Activated CD4-positive, alpha-beta T cell treated with anti-CD3 and anti-CD28 coated beads, Interleukin-2, amount 10 ng/mL, durations not matched to agents 7 days and 5 days (primary cell): Measurements from ENCODE around the gene SELPLG. TPM values are rescaled to one million over a fixed set of nuclear protein-coding genes. Genes with fewer than 3 reads are reported as not detected.

ENCODE experiments used
- CTCF ChIA-PET: fragments of 350-600 bp; sonication (Branson Sonifier 250); formaldehyde crosslinking; loops from one replicate; lab custom pipeline; 2021; ENCODE audit warnings: antibody characterized with exemption; lab: Charles Lee
- POLR2A ChIA-PET: fragments of 350-600 bp; sonication (Branson Sonifier 250); formaldehyde crosslinking; loops from one replicate; lab custom pipeline; 2021; ENCODE audit warnings: antibody characterized with exemption; lab: Charles Lee
- DNase-seq: peaks from one replicate; pipeline ENCODE4 v3.0.0-alpha.2; 2020
- H3K27ac Mint-ChIP-seq: one replicate; pipeline ENCODE4 v1.8.0; 2021; ENCODE audit warnings: mild to moderate bottlenecking, moderate library complexity, mixed read lengths
- H3K27me3 Mint-ChIP-seq: one replicate; pipeline ENCODE4 v1.8.0; 2021; ENCODE audit warnings: mixed read lengths
- H3K36me3 Mint-ChIP-seq: one replicate; pipeline ENCODE4 v1.8.0; 2021; ENCODE audit warnings: low read depth, mixed read lengths
- H3K4me1 Mint-ChIP-seq: one replicate; pipeline ENCODE4 v1.8.0; 2021; ENCODE audit warnings: mixed read lengths
- H3K4me3 Mint-ChIP-seq: one replicate; pipeline ENCODE4 v1.8.0; 2021; ENCODE audit warnings: mild to moderate bottlenecking, moderate library complexity, mixed read lengths
- H3K9me3 Mint-ChIP-seq: one replicate; pipeline ENCODE4 v1.8.0; 2021; ENCODE audit warnings: mixed read lengths
- total RNA-seq, 2 experiments: library from RNA; stranded (reverse); gene quantifications; one replicate each; pipeline ENCODE4 v1.2.3, GENCODE V29; 2021

SELPLG gene
- total RNA-seq, 2 experiments from 2014 or later: 207 to 214 TPM

DNA sequence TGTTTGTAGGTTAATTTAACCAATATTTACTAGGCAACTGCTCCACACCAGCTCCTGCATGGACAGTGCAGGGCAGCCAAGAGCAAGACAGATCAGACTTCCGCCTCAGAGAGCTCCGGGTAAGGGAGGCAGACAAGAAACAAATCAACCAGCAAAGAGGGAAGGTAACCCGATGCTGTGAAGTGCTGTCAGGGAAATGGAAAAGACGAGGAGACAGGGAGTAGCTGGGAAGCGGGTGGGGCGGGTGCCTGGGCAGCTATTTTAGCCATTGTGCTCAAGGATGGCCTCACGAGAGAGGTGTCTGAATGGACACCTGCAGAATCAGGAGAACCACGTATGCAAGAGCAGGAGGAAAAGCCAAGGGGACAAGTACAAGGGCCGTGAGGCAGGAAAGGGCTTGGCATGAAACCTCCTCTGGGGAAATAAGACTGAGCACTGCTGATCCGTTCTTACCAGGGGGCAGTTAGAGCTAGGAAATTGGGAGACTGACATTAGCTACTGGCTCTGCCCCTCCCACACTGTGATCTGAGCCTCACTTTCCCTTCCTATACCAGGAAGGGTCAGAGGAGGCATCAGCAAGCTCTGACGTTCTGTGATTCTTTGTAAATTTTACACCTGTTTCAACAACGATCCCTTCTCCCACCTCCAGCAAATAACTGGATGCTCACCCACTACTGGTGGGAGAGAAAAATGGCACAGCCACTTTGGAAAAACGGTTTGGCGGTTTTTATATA lies 29.3 kb downstream of the SELPLG start:
- no peaks in the 10 kb centered on the region for H3K27me3 Mint-ChIP-seq
- no peaks in the 10 kb centered on the region for H3K9me3 Mint-ChIP-seq
- no peak for DNase-seq
- no peaks in the 10 kb centered on the region for H3K36me3 Mint-ChIP-seq
- ChIA-PET POLR2A (no interaction called here), CTCF (interaction anchor here (0.8 kb wide), 1 partner anchor 9 kb away, joined by 4 read pairs; no protein-coding TSS in a partner anchor)
- no peaks in the 10 kb centered on the region for H3K4me1 Mint-ChIP-seq
- H3K27ac Mint-ChIP-seq: no peak overlapping the region
- no peak overlapping the region for H3K4me3 Mint-ChIP-seq

DNA sequence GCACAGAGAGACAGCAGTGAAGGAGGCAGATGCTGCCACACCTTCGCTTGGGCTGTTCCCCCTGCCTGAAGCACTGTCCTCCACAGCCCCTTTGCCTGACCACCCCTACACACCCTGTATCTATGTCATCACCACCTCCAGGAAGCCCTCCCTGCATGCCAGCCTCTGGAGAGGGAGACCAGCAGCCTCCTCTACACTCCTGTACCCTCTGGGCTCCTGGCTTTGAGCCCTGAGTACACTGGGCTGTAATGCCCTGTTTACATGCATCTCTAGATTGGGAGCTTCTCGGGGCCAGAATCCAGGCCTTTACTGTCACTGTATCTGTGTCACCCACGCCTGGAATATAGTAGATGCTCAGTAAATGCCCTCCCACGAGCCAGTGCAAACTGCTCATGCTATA lies 30.0 kb downstream of the SELPLG start:
- DNase-seq: no peak
- Mint-ChIP-seq H3K27me3 (no peaks in the 10 kb centered on the region), H3K36me3 (no peaks in the 10 kb centered on the region), H3K4me3 (no peak overlapping the region), H3K9me3 (no peaks in the 10 kb centered on the region), H3K27ac (no peak overlapping the region), H3K4me1 (no peaks in the 10 kb centered on the region)
- CTCF ChIA-PET: interaction anchor here (0.8 kb wide), 1 partner anchor 9 kb away, joined by 4 read pairs; no protein-coding TSS in a partner anchor
- POLR2A ChIA-PET: no interaction called here

DNA sequence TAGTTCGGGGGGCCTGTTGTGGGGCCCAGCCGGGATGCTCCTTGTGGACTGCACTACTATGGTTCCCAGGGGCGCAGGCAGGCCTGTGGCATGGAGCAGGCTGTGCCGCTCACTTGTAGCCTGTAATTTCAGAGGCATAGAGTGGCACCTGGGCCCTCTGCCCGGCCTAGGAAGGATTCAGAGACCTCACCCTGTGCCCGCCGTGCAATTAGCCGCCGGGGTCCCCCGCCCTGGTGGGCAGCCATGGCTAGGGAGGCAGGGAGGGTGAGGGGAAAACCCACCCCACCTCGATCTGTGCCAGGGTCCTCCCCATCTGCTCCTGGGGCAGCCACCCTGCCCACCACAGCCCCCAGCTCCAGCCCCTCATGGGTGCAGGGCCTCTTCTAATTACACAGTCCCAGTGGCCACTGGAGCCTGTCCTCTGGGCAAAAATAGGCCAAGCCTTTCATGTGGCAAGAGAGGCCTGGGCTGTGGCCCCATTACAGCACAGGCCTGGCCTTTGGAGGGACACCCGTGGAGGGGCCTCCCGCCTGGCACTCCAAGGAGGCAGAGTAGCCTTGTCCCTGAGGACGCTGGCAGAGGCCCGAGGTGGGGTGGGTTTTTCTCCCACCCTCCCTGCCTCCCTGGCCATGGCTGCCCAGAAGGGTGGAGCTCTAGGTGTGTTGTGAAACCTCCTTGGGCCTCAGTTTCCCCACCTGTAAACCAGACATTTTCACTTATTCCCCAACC lies 30.6 kb downstream of the SELPLG start:
- no peaks in the 10 kb centered on the region for H3K4me1 Mint-ChIP-seq
- no peaks in the 10 kb centered on the region for H3K9me3 Mint-ChIP-seq
- ChIA-PET CTCF (interaction anchor here (1.2 kb wide), 1 partner anchor 13 kb away, joined by 3 read pairs; no protein-coding TSS in a partner anchor), POLR2A (no interaction called here)
- DNase-seq: no peak
- H3K36me3 Mint-ChIP-seq: no peaks in the 10 kb centered on the region
- H3K4me3 Mint-ChIP-seq: no peak overlapping the region
- H3K27ac Mint-ChIP-seq: no peak overlapping the region
- no peaks in the 10 kb centered on the region for H3K27me3 Mint-ChIP-seq

DNA sequence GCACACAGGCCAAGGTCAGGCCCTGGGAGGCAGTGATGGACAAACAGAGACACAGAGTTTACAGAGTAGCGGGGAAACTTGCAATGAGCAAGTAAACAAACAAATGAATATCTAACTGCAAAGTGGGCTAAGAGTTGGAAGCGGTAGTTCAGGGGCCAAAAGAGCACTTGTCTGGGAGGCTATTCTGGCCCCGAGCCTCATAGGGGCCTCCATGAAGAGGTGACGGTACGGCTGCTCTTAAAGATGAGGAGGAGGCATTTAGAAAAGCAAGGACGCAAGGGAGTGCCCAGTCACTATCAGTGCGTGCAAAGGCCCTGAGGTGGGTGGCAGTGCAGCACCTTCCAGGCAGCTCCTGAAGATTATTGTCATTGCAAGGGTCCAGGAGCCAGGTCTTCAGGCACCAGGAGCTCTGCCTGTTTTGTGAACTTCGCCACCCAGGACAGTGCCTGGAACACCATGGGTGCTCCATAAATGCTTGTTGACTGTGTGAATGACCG lies 31.4 kb downstream of the SELPLG start:
- no peaks in the 10 kb centered on the region for H3K9me3 Mint-ChIP-seq
- H3K27ac Mint-ChIP-seq: no peak overlapping the region
- ChIA-PET CTCF (interaction anchor here (1.2 kb wide), 1 partner anchor 14 kb away, joined by 3 read pairs; no protein-coding TSS in a partner anchor), POLR2A (no interaction called here)
- H3K27me3 Mint-ChIP-seq: no peaks in the 10 kb centered on the region
- H3K36me3 Mint-ChIP-seq: no peaks in the 10 kb centered on the region
- DNase-seq: no peak
- no peaks in the 10 kb centered on the region for H3K4me1 Mint-ChIP-seq
- H3K4me3 Mint-ChIP-seq: no peak overlapping the region

DNA sequence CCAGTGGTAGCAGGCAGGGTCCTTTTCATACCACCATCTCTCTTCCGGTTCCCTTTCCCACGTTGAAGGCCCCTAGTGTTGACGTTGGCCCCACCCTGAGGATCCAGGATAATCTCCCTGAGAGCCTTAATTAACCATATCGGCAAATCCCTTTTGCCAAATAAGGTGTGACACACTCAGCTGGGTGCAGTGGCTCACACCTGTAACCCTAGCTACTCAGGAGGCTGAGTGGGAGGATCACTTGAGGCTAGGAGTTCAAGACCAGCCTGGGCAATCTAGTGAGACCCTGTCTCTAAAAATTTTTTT lies 33.0 kb downstream of the SELPLG start:
- ChIA-PET POLR2A (no interaction called here), CTCF (interaction anchor here (1.2 to 1.3 kb wide), 2 partner anchors 18 to 868 kb away, joined by 3 read pairs; no protein-coding TSS in a partner anchor)
- Mint-ChIP-seq H3K4me1 (no peaks in the 10 kb centered on the region), H3K27ac (no peak overlapping the region), H3K9me3 (no peaks in the 10 kb centered on the region), H3K27me3 (no peaks in the 10 kb centered on the region), H3K36me3 (no peaks in the 10 kb centered on the region), H3K4me3 (no peak overlapping the region)
- no peak for DNase-seq

DNA sequence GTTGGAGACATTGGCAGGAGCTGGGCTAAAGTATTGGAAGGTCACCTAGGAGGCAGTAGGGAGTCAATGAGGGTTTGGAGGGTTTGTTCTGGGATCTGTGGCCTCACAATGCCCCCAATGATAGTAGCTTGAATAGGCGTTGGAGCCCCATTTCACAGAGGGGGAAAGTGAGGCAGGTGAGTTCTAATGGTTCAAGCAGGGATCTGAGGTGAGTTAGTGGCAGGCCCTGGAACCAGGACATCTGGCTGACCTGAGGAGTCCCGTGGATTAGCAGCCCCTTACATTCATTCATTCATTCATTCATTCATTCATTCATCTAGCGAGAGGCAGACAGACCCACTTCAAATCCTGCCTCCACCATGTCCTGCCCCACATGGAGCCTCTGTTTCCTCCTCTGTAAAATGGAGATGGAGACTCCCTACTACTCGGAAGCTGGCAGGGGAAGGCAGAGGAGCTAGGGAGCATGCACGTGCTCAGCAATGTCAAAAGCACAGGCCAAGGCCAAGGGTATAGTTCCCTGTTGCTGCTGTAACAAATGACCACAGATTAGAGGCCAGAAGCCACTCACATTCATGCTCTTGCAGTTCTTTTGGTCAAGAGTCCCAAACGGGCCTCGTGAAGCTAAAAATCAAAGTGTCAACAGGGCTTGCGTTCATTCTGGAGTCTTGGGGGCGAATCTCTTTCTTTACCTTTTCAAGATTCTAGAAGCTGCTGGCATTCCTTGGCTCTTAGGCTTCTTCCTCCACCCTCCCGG lies 33.6 kb downstream of the SELPLG start:
- Mint-ChIP-seq H3K27ac (no peak overlapping the region), H3K36me3 (no peaks in the 10 kb centered on the region), H3K4me1 (no peaks in the 10 kb centered on the region), H3K27me3 (no peaks in the 10 kb centered on the region), H3K9me3 (no peaks in the 10 kb centered on the region), H3K4me3 (no peak overlapping the region)
- no peak for DNase-seq
- CTCF ChIA-PET: interaction anchor here (0.6 to 1.3 kb wide), 4 partner anchors 18 to 868 kb away, joined by 3 to 5 read pairs (median 3); no protein-coding TSS in a partner anchor
- POLR2A ChIA-PET: no interaction called here

DNA sequence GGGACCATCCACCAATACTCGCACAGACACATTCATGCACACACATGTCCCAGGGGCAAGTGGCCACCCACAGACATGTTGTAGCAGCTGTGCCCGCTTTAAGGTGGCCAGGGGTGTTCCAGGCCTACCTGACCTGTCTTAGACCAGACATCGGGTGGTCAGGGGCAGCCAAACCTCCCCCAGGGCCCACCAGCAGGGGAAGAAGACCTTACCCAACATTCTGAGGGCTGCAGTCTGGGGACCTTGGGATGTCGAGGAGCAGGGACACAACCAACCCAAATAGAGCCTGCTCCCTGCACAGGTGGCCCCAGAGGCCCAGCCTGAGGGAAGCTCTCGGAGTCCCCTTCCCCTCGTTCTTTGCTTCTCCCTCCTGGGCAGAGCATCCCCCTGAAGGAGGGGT lies 34.2 kb downstream of the SELPLG start:
- no peaks in the 10 kb centered on the region for H3K4me1 Mint-ChIP-seq
- no peak overlapping the region for H3K4me3 Mint-ChIP-seq
- ChIA-PET CTCF (interaction anchor here (0.6 to 1.2 kb wide), 3 partner anchors 18 to 867 kb away, joined by 3 to 5 read pairs (median 3); no protein-coding TSS in a partner anchor), POLR2A (no interaction called here)
- H3K27ac Mint-ChIP-seq: no peak overlapping the region
- DNase-seq: no peak
- H3K27me3 Mint-ChIP-seq: no peaks in the 10 kb centered on the region
- H3K9me3 Mint-ChIP-seq: no peaks in the 10 kb centered on the region
- H3K36me3 Mint-ChIP-seq: no peaks in the 10 kb centered on the region

DNA sequence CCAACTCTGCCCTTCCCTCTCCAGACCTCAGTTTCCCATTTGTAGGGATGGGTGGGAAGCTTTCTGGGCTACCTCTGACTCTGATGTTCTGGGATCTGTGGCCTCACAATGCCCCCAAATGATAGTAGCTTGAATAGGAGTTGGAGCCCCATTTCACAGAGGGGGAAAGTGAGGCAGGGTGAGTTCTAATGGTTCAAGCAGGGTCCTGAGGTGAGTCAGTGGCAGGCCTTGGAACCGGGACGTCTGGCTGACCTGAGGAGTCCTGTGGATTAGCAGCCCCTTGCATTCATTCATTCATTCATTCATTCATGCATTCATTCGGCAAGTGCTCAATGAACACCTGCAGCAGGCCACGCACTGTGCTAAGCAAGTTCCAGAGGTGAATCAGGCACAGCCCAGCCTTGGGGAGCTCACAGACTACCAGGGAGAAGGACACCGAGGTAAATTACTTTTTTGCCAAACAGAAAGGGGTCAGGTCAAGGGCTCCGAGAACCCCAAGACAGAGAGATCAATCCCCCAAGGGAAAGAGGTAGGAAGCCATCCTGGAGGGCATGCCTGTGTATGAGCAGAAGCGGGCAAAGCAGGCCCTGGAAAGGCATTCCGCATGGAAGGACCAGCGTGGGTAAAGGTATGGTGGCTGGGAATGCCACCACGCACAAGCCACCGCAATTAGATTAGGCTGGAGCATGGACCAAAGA lies 35.0 kb downstream of the SELPLG start:
- no peaks in the 10 kb centered on the region for H3K9me3 Mint-ChIP-seq
- no peak for DNase-seq
- no peaks in the 10 kb centered on the region for H3K36me3 Mint-ChIP-seq
- H3K4me1 Mint-ChIP-seq: no peaks in the 10 kb centered on the region
- no peaks in the 10 kb centered on the region for H3K27me3 Mint-ChIP-seq
- H3K27ac Mint-ChIP-seq: no peak overlapping the region
- POLR2A ChIA-PET: no interaction called here
- H3K4me3 Mint-ChIP-seq: no peak overlapping the region
- CTCF ChIA-PET: interaction anchor here (0.5 to 1.6 kb wide), 3 partner anchors 12 to 36 kb away, joined by 4 to 5 read pairs (median 5); no protein-coding TSS in a partner anchor

DNA sequence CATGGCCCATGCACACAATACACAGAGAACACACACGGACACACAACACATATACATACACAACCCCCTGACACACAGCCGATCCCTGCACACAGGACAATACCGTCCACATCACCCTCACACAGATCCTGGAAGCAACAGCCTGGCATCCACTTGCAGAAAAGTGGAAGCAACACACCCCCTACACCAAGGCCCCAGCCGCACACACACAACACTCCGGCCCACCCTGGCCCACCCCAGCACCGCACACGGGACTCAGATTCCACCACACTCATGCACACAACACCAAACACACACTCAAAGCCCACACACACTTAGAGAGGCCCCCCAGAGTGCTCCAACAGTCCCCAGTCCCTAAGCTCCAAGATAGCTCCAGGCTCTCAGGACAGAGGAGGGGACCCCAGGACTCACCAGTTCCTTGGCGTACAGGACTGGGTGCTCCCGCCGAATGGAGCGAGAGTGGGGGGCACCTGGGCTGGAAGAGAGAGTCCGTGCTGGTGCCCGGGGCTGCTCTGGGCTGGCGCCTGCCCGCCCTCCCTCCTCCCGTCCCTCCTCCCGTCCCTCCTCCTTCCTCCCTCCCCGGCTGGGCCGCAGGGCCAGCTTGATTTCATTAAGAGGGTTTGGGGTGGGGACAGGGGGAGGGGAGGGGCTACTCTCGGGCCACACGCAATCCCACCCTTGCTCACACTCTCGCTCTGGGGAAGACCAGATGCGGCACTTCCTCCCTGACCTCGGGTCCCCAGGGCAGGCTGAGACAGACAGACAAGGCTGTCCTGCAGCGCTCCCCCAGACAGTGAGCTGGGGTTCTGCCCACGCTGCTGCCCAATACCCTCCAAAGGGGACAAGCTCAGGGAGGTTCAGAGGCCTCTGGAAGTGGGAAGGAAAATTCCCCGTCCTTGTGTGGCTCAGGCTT lies 35.9 kb downstream of the SELPLG start, which contains the start of gene TMEM119:
TSS of gene TMEM119 (minus strand) at position 526 of the 913 bp plus-strand sequence. CDS start 5,701 bp downstream, outside the sequence.
- CTCF ChIA-PET: interaction anchor here (1.2 to 1.6 kb wide), 2 partner anchors 13 to 20 kb away, joined by 5 read pairs; no protein-coding TSS in a partner anchor
- H3K27me3 Mint-ChIP-seq: no peaks in the 10 kb centered on the region
- no peak within 1 kb of the TSS for H3K27ac Mint-ChIP-seq

DNA sequence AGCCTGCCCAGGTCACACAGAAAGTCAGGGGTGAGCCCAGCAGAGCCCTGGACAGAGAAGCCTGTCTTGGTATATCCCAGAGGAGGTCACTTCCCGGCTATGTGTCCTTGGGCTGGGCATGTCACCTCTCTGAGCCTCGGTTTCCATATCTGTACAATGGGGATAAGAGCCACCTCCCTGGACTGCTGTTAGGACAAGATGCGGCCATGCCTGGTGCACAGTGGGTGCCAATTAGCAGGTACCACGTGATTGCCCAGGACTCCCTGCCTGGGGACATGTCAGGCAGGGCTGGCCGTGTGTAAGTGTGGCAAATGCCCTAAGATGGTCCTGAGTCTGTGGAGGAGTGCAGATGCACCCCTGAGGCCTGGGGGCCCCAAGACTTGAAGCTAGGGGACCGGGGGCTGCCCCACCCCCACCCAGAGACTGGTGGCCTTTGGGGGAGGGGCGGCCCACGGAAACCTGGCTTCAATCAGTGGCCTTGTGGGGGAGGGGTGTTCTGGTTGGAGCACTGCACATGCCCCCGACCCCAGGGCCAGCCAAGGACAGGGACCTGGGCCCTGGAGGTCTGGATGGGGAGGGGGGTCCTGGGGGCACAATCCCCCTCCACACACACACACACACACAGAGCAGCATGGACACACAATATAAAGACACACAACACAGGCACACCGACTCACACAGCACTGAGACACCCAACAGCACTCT lies 36.7 kb downstream of the SELPLG start:
- no peaks in the 10 kb centered on the region for H3K4me1 Mint-ChIP-seq
- CTCF ChIA-PET: interaction anchor here (1.6 kb wide), 1 partner anchor 14 kb away, joined by 5 read pairs; no protein-coding TSS in a partner anchor
- H3K36me3 Mint-ChIP-seq: no peaks in the 10 kb centered on the region
- H3K4me3 Mint-ChIP-seq: no peak overlapping the region
- DNase-seq: no peak
- no peaks in the 10 kb centered on the region for H3K27me3 Mint-ChIP-seq
- no peaks in the 10 kb centered on the region for H3K9me3 Mint-ChIP-seq
- H3K27ac Mint-ChIP-seq: no peak overlapping the region
- POLR2A ChIA-PET: no interaction called here

More for the DNA sequence above, 35.9 kb downstream of the SELPLG start, which contains the start of gene TMEM119:
- Mint-ChIP-seq H3K4me1 (no peaks in the 10 kb centered on the region), H3K4me3 (no peak within 1 kb of the TSS), H3K9me3 (no peaks in the 10 kb centered on the region), H3K36me3 (no peaks in the 10 kb centered on the region)
- POLR2A ChIA-PET: no interaction called here
- DNase-seq: no peak
